Measurements from ENCODE around the gene KDM2A.
"Not testable (repeated sequence)": the region's sequence is repeated elsewhere in the genome, so short reads cannot be mapped to it uniquely, and the experiment has no call there.

The KDM2A gene

GRCh38 chr11:67168911-67169310 is 49.8 kb downstream of the KDM2A start:
- not testable (repeated sequence) for DNase-seq

- DNase-seq, result no peak
Observed at GRCh38 chr11:67174311-67174710, 55.2 kb downstream of the KDM2A start.

GRCh38 chr11:67177399-67178281 is 58.6 kb downstream of the KDM2A start:
- no peak for DNase-seq

- DNase-seq, result no peak
Observed at GRCh38 chr11:67178421-67178820, 59.4 kb downstream of the KDM2A start.

GRCh38 chr11:67178878-67179277 is 59.8 kb downstream of the KDM2A start:
- DNase-seq, result no peak

- no peak for DNase-seq
Observed at GRCh38 chr11:67179892-67180490, 60.9 kb downstream of the KDM2A start.

GRCh38 chr11:67194096-67194495 is 75.0 kb downstream of the KDM2A start:
- no peak for DNase-seq

- DNase-seq, result no peak
Observed at GRCh38 chr11:67195971-67196456, 77.0 kb downstream of the KDM2A start.

GRCh38 chr11:67197606-67198005 is 78.5 kb downstream of the KDM2A start:
- no peak for DNase-seq

- not testable (repeated sequence) for DNase-seq
Observed at GRCh38 chr11:67198781-67199180, 79.7 kb downstream of the KDM2A start.

GRCh38 chr11:67199751-67200150 is 80.7 kb downstream of the KDM2A start:
- DNase-seq, result no peak

- DNase-seq, result no peak
Observed at GRCh38 chr11:67202028-67202427, 83.0 kb downstream of the KDM2A start.

GRCh38 chr11:67204822-67205221 is 85.8 kb downstream of the KDM2A start:
- DNase-seq, result no peak

- not testable (repeated sequence) for DNase-seq
Observed at GRCh38 chr11:67209222-67209621, 90.2 kb downstream of the KDM2A start.

- DNase-seq, result peak in 1 of 14 donors; percentile 1
Observed at GRCh38 chr11:67211656-67212436, 92.8 kb downstream of the KDM2A start.

GRCh38 chr11:67213178-67213621 is 94.1 kb downstream of the KDM2A start:
- no peak for DNase-seq

GRCh38 chr11:67227726-67228125 is 108.7 kb downstream of the KDM2A start:
- no peak for DNase-seq

GRCh38 chr11:67230406-67230805 is 111.3 kb downstream of the KDM2A start:
- DNase-seq, result no peak

- no peak for DNase-seq
Observed at GRCh38 chr11:67230886-67231285, 111.8 kb downstream of the KDM2A start.

- DNase-seq, result no peak
Observed at GRCh38 chr11:67233584-67234190, 114.6 kb downstream of the KDM2A start.

GRCh38 chr11:67234571-67234970 is 115.5 kb downstream of the KDM2A start:
- DNase-seq, result not testable (repeated sequence)

- no peak for DNase-seq
Observed at GRCh38 chr11:67237574-67237973, 118.5 kb downstream of the KDM2A start.
